ENCODE data around the gene FAM20C.

- TF ChIP-seq CTCF (IDR thresholded peaks at IDR 0.05) (no peak), POLR2A (IDR thresholded peaks at IDR 0.05) (no peak)
Observed at GRCh38 chr7:178444-178843, 13.9 kb upstream of the FAM20C start.

Measured in suprapubic skin (tissue), 3 donors.